SKM-1 treated with dmso at 0.1 percent for 144 hours (cell line): Measurements from ENCODE around the gene ADD1.

Source experiments
- DNase-seq: peaks from one replicate; lab custom pipeline; 2025; ENCODE audit not compliant: unreplicated experiment; lab: John Stamatoyannopoulos, UW

The ADD1 gene

GRCh38 chr4:2961811-2962441 is 118.3 kb downstream of the ADD1 start:
- DNase-seq = peak; percentile 52

- DNase-seq = peak; percentile 69
These were observed 119.0 kb downstream of the ADD1 start for GRCh38 chr4:2962614-2963174.

GRCh38 chr4:2963175-2963965 is 119.7 kb downstream of the ADD1 start, which contains the start of the genes GRK4 and NOP14:
GRK4 (plus strand) TSS chr4:2963571; CDS start chr4:2964071, 500 bp downstream.
NOP14 (minus strand) TSS chr4:2963406; CDS start chr4:2963319, 87 bp downstream.
- DNase-seq = peak; percentile 99

GRCh38 chr4:2963966-2964471 is 120.4 kb downstream of the ADD1 start:
- no peak for DNase-seq

- no peak for DNase-seq
These were observed 121.1 kb downstream of the ADD1 start for GRCh38 chr4:2964706-2965258.

GRCh38 chr4:2965262-2965661 is 121.6 kb downstream of the ADD1 start:
- no peak for DNase-seq

- no peak for DNase-seq
These were observed 124.7 kb downstream of the ADD1 start for GRCh38 chr4:2968381-2968780.

GRCh38 chr4:2971275-2971674 is 127.6 kb downstream of the ADD1 start:
- no peak for DNase-seq

GRCh38 chr4:2977211-2978088 is 133.8 kb downstream of the ADD1 start:
- no peak for DNase-seq
